Tibial nerve (tissue), 4 donors: ENCODE results near the gene SLC30A2.

ENCODE experiments used
- EP300 ChIP-seq, 2 donors: sonication (generic); formaldehyde crosslinking; IDR thresholded peaks; one replicate each; pipeline ENCODE4 v1.6.1; 2017; ENCODE audit warnings: antibody characterized with exemption in 2 of 2, mild to moderate bottlenecking in 1 of 2
- POLR2A ChIP-seq, 2 donors: fragments of 450-650 bp; IDR thresholded peaks; one replicate each; pipeline ENCODE4 v1.6.1; 2017; ENCODE audit warnings: antibody characterized with exemption in 2 of 2, mild to moderate bottlenecking in 2 of 2, moderate library complexity in 2 of 2
- TF ChIP-seq, protein P1 (sequence below), 5 experiments: fragments of 200-600 bp in 3 of 5; fragments of 450-650 bp in 2 of 5; sonication (generic) in 3 of 5; IDR thresholded peaks; one replicate each; pipeline ENCODE4 v1.5.1; 2016 to 2019; ENCODE audit warnings: antibody characterized with exemption in 5 of 5, mild to moderate bottlenecking in 3 of 5, moderate library complexity in 2 of 5

DNA sequence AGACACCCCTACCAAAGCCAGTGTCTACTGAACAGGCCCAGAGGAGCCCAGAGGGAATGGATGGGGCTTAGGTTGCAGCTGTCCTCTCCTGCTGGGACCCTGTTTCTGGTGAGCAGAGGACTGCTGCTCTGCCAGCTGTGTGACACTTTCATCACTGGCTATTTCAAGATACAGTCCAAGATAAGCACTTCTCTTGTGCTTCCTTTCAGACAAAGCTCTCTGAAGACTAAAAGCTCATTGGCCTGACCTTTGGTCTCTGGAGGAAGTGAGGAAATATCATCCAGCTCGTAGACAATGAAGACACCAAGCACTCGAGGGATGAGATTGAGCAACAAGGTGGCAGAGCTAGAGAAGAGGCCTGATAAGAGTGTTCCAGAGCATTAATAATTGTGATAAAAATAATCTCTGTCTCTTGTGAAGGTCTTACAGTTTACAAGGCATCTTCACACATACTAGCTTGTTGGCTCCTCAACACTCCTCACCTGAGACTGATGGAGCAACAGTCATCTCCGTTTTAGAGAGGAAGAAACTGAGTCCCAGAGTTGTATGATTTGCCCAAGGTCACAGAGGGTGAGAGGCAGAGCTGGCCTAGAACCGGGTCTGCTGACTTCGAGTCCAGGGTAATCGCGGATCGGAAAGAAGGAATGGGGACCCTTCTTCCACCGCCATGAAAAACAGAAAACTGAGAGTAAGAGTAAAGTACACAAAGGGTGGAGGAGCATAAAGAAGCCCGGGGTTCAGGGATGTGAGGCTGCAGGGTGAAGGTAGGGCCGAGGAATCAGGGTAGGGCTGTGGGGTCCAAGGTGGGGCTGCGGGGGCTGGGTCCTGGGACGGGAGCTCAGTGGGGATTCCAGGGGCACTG lies 48.7 kb downstream of the SLC30A2 start:
- peak in 1 of 2 donors; percentile 71 for TF ChIP-seq EP300 (IDR thresholded peaks at IDR 0.05)
- TF ChIP-seq, protein P1, sequence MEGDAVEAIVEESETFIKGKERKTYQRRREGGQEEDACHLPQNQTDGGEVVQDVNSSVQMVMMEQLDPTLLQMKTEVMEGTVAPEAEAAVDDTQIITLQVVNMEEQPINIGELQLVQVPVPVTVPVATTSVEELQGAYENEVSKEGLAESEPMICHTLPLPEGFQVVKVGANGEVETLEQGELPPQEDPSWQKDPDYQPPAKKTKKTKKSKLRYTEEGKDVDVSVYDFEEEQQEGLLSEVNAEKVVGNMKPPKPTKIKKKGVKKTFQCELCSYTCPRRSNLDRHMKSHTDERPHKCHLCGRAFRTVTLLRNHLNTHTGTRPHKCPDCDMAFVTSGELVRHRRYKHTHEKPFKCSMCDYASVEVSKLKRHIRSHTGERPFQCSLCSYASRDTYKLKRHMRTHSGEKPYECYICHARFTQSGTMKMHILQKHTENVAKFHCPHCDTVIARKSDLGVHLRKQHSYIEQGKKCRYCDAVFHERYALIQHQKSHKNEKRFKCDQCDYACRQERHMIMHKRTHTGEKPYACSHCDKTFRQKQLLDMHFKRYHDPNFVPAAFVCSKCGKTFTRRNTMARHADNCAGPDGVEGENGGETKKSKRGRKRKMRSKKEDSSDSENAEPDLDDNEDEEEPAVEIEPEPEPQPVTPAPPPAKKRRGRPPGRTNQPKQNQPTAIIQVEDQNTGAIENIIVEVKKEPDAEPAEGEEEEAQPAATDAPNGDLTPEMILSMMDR (IDR thresholded peaks at IDR 0.05): no peak
- TF ChIP-seq POLR2A (IDR thresholded peaks at IDR 0.05): no peak
